ENCODE results near the gene LSM10. TPM values are rescaled to one million over a fixed set of nuclear protein-coding genes. Genes with fewer than 3 reads are reported as not detected.
A peak's percentile ranks its signal among the peaks of the same experiment; 100 is the strongest.

The LSM10 gene
- total and polyA plus RNA-seq, 2 of the 4 experiments (the other 2 are of a cell fraction), result 11.7 to 78.9 TPM

- peak overlapping the region; percentile 98 for H2AK5ac ChIP-seq (ENCODE audit: low read depth, low read length)
- ChIA-PET POLR2A (ENCODE audit: unreplicated experiment) (no interaction called here), CTCF (no interaction called here)
- peaks cover 7% of the 10 kb centered on the region for H3K36me3 ChIP-seq (ENCODE audit: control insufficient read depth, insufficient read depth, low read length)
- H3K14ac ChIP-seq (replicated peaks; ENCODE audit: low read depth, low read length), result peak overlapping the region; percentile 48
- H3K27me3 ChIP-seq (ENCODE audit: control insufficient read depth, insufficient read depth, low read length), result no peaks in the 10 kb centered on the region
- peaks cover 27% of the 10 kb centered on the region for H4K20me1 ChIP-seq (ENCODE audit: insufficient read depth, low read length)
- DNase-seq (no peak), ATAC-seq (ENCODE audit: low read depth) (no peak)
- H3K9me3 ChIP-seq (ENCODE audit: control insufficient read depth, insufficient read depth, low read length), result no peaks in the 10 kb centered on the region
- H3K18ac ChIP-seq (ENCODE audit: low read depth, low read length), result peak overlapping the region; percentile 58; the same call in 1 of the 2 replicates
- H2BK15ac ChIP-seq (ENCODE audit: low read depth, low read length), result peak overlapping the region; percentile 97; the same call in 2 of the 3 replicates
- intact Hi-C loops (cut with micrococcal nuclease), result no loop called here
- WGBS, 2 experiments (ENCODE audit: extremely low coverage in 2 of 2, insufficient read length in 1 of 2), result no CpG with 5 or more reads among the region's 3 CpGs
- peak overlapping the region; percentile 98 for H2AK9ac ChIP-seq (replicated peaks; ENCODE audit: low read depth, low read length, poor library complexity)
- H3K23ac ChIP-seq (ENCODE audit: low read depth, low read length), result peak overlapping the region; percentile 73
- dilution Hi-C loops (cut with HindIII; ENCODE audit: low sequenced_read_pairs, unreplicated experiment), result no loop called here
- H2BK120ac ChIP-seq (ENCODE audit: low read depth, low read length), result peak overlapping the region; percentile 75
- no peak overlapping the region for H3K4me2 ChIP-seq (ENCODE audit: low read depth, low read length)
- peaks cover 0 to 62% of the 10 kb centered on the region in 2 experiments; a peak in 3 of 4 replicates for H3K79me1 ChIP-seq (ENCODE audit: low read depth in 1 of 2, low read length in 2 of 2)
- H3K4me1 ChIP-seq (ENCODE audit: control insufficient read depth, insufficient read depth, low read length), result peaks cover 25% of the 10 kb centered on the region
- H4K91ac ChIP-seq (ENCODE audit: insufficient read depth, low read depth, low read length), result peak overlapping the region; percentile 90
- in situ Hi-C loops (cut with MboI; ENCODE audit: low sequenced_read_pairs), result no loop called here
- peak overlapping the region; percentile 24 for H4K5ac ChIP-seq (ENCODE audit: low read depth, low read length)
- H3K27ac ChIP-seq (ENCODE audit: insufficient read depth, low read length), result peak overlapping the region; percentile 56
- no peak overlapping the region for H3K4me3 ChIP-seq (ENCODE audit: insufficient read depth, low read depth, low read length)
- H3K4ac ChIP-seq (ENCODE audit: low read depth, low read length), result peak overlapping the region; percentile 75
- H3K9ac ChIP-seq (ENCODE audit: low read depth, low read length), result peak overlapping the region; percentile 32; the same call in 1 of the 2 replicates
- BruUV-seq (replicated peaks), result no TSS peak
- peaks cover 11% of the 10 kb centered on the region for H3K9me1 ChIP-seq (ENCODE audit: insufficient read depth, low read length)
- H3K56ac ChIP-seq (ENCODE audit: extremely low read depth, insufficient read depth, low read length), result peak overlapping the region; percentile 73; the same call in 1 of the 2 replicates
- TF ChIP-seq RCOR1 (IDR thresholded peaks at IDR 0.05; ENCODE audit: insufficient replicate concordance, low read length), result no peak
- TF ChIP-seq, protein P1, sequence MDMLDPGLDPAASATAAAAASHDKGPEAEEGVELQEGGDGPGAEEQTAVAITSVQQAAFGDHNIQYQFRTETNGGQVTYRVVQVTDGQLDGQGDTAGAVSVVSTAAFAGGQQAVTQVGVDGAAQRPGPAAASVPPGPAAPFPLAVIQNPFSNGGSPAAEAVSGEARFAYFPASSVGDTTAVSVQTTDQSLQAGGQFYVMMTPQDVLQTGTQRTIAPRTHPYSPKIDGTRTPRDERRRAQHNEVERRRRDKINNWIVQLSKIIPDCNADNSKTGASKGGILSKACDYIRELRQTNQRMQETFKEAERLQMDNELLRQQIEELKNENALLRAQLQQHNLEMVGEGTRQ (IDR thresholded peaks at IDR 0.05; ENCODE audit: low read depth, low read length), result no peak
- TF ChIP-seq RFX5 (IDR thresholded peaks at IDR 0.05; ENCODE audit: low read depth, low read length), result no peak
- TF ChIP-seq NFE2L2 (IDR thresholded peaks at IDR 0.05; ENCODE audit: low read depth, low read length), result no peak
- no peak for TF ChIP-seq MAZ (IDR thresholded peaks at IDR 0.05; ENCODE audit: borderline replicate concordance, low read depth, low read length)
- TF ChIP-seq SMC3 (IDR thresholded peaks at IDR 0.05; ENCODE audit: low read depth, low read length), result no peak
- TF ChIP-seq, protein P2, sequence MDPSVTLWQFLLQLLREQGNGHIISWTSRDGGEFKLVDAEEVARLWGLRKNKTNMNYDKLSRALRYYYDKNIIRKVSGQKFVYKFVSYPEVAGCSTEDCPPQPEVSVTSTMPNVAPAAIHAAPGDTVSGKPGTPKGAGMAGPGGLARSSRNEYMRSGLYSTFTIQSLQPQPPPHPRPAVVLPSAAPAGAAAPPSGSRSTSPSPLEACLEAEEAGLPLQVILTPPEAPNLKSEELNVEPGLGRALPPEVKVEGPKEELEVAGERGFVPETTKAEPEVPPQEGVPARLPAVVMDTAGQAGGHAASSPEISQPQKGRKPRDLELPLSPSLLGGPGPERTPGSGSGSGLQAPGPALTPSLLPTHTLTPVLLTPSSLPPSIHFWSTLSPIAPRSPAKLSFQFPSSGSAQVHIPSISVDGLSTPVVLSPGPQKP (IDR thresholded peaks at IDR 0.05; ENCODE audit: borderline replicate concordance, low read depth, low read length), result no peak
- no peak for TF ChIP-seq CTCF (conservative IDR thresholded peaks at IDR 0.05; ENCODE audit: low read depth, low read length)
- TF ChIP-seq MXI1 (IDR thresholded peaks at IDR 0.05; ENCODE audit: borderline replicate concordance, low read depth, low read length), result no peak
- TF ChIP-seq BHLHE40 (IDR thresholded peaks at IDR 0.05; ENCODE audit: low read depth, low read length), result no peak
- no peak for TF ChIP-seq CHD1 (IDR thresholded peaks at IDR 0.05; ENCODE audit: low read depth, low read length)
- no peak for TF ChIP-seq POLR2A (IDR thresholded peaks at IDR 0.05; ENCODE audit: low read depth, low read length)
- TF ChIP-seq MAFK (IDR thresholded peaks at IDR 0.05; ENCODE audit: low read depth, low read length), result no peak
- H4K8ac ChIP-seq (ENCODE audit: low read depth in 2 of 2, low read length in 2 of 2), result peak overlapping the region; percentile 25 to 26
- H2AFZ ChIP-seq (replicated peaks; ENCODE audit: low read length, poor library complexity), result no peak overlapping the region
- H2BK5ac ChIP-seq (ENCODE audit: low read depth, low read length, poor library complexity, severe bottlenecking), result peak overlapping the region; percentile 93
- H2BK20ac ChIP-seq (ENCODE audit: low read depth, low read length), result peak overlapping the region; percentile 56
Measured at GRCh38 chr1:36372617-36373016, 25.1 kb downstream of the LSM10 start.
